ENCODE measurements around the gene ITPKB.
A peak's percentile ranks its signal among the peaks of the same experiment; 100 is the strongest.
"Not testable (repeated sequence)": the region's sequence is repeated elsewhere in the genome, so short reads cannot be mapped to it uniquely, and the experiment has no call there.

Gene ITPKB

GRCh38 chr1:226738995-226739695, at the start of gene ITPKB:
Gene ITPKB, minus strand, starts transcription at chr1:226739282. Its CDS starts 1,824 bp downstream, at chr1:226737458.
- peak; percentile 56 for DNase-seq (ENCODE audit: insufficient read length, low spot score)
- FAIRE-seq = no peak

- FAIRE-seq = no peak
- DNase-seq (ENCODE audit: insufficient read length, low spot score) = no peak
These were observed 48.6 kb upstream of the ITPKB start for GRCh38 chr1:226787638-226788037.

- DNase-seq (ENCODE audit: insufficient read length, low spot score) (no peak), FAIRE-seq (no peak)
These were observed 48.0 kb upstream of the ITPKB start for GRCh38 chr1:226787071-226787470.

GRCh38 chr1:226786550-226786949, 47.5 kb upstream of the ITPKB start:
- DNase-seq (ENCODE audit: insufficient read length, low spot score) (no peak), FAIRE-seq (no peak)

DNA sequence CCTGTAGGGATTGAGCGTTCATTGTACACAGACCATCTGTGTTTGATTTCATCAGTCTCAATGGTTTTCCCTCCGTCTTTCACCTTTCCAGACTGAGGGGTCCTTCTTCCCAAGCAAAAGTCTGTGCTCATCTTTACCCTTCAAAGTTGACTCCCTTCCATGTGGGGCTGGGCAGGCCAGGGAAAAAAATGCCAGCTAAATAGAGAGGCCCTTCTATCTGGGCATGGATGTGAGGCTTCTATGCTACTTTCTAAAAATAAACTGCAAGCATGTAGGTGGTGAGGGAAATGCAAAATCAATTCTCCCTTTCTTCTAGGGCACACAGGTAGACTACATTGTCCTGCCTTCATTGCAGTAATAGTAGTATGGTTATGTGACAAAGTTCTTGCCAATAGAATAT, 46.7 kb upstream of the ITPKB start:
- no peak for DNase-seq (ENCODE audit: insufficient read length, low spot score)
- FAIRE-seq = no peak

DNA sequence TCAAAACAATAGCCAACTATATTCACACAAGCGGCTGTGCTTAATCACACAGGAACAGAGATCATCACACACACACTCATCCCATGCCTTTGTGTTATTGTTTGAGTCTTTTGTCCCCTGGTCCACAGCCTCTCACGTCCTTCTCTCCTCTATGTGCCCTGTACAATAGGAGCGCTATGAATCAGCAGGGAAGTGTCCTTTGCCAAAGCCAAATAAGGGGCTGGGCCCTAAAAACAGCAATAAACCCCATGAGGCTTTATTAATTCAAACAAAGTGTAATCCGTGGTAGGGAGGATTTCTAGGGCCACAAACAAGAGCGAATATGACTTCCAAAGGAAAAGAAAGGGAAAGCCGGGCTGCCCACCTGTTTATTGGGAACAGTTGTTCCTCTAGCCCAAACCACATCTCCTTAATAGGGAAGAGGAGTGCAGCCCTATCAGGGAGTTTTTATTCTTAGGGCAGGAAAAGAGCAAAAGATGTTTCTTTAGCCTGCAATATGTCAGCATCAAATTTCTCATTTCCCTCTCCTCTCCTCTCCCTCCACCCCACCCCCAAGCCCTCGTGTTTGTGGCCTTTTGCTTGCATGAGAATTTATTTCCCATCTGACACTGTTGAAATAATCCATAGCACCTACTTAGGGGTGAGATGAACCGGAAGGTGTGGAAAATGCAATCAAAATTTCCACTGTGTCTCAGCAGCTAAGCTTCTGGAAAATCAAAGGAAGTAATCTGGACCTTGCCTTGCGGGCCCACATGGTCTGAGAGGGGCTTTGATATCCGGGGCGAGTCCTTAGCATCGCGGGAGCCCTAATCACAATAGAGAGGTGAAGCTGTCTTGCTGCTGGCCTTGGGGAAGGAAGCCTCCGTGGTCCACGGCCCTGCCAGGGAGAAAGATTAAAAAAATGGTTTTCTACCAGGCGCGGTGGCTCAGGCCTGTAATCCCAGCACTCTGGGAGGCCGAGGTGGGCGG, 45.3 kb upstream of the ITPKB start:
- FAIRE-seq (no peak), DNase-seq (ENCODE audit: insufficient read length, low spot score) (no peak)

GRCh38 chr1:226782845-226783601, 43.9 kb upstream of the ITPKB start:
- FAIRE-seq (no peak), DNase-seq (ENCODE audit: insufficient read length, low spot score) (no peak)

- DNase-seq (ENCODE audit: insufficient read length, low spot score) (no peak), FAIRE-seq (no peak)
These were observed 43.0 kb upstream of the ITPKB start for GRCh38 chr1:226781937-226782609.

DNA sequence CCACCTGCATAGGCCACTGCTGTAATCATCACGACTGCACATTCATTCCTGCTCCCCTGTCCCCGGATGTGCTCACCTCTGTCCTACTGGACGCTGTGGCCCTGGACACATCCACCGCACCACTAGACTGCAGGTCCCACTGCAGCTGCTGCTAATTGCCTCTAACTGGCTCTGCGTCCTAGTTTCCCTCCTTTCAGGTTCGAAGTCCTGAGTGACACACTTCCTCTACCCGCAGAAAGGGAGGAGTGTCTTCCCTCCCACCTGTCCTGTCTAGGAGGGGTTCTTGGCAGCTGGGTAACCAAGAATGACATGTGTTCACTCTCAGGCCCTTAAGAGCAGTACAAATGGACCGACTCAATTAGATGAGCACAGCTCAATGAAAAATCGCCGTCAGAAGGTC, 40.5 kb upstream of the ITPKB start:
- FAIRE-seq (no peak), DNase-seq (ENCODE audit: insufficient read length, low spot score) (no peak)

DNA sequence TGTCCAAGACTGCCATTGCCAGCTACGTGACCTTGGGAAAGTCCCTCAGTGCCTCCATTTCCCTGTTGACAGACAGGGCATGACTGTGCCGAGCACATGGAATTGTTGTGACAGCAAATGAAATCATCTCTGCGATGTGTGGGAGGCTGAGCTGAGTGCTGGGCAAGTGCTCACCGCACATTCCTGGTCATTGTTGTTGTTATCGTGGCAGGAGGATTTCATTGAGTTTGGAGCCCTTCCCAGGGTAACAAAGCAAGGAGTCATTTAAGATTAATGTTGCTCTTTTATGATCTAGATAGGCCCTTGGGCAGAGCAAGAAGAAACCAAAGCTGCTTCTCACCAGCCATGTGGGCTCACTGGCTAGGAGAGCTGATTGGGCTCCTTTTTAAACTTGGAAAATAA, 39.6 kb upstream of the ITPKB start:
- FAIRE-seq = peak; percentile 96
- peak; percentile 94 for DNase-seq (ENCODE audit: insufficient read length, low spot score)

GRCh38 chr1:226776975-226777374, 37.9 kb upstream of the ITPKB start:
- no peak for FAIRE-seq
- no peak for DNase-seq (ENCODE audit: insufficient read length, low spot score)

GRCh38 chr1:226776066-226776465, 37.0 kb upstream of the ITPKB start:
- FAIRE-seq (no peak), DNase-seq (ENCODE audit: insufficient read length, low spot score) (no peak)

GRCh38 chr1:226772446-226773139, 33.5 kb upstream of the ITPKB start:
- DNase-seq (ENCODE audit: insufficient read length, low spot score) (no peak), FAIRE-seq (no peak)

GRCh38 chr1:226767170-226767569, 28.1 kb upstream of the ITPKB start:
- FAIRE-seq; DNase-seq (ENCODE audit: insufficient read length, low spot score): not testable (repeated sequence)

- no peak for FAIRE-seq
These were observed 27.5 kb upstream of the ITPKB start for GRCh38 chr1:226766565-226766964.

GRCh38 chr1:226764533-226764932, 25.5 kb upstream of the ITPKB start:
- no peak for FAIRE-seq
- no peak for DNase-seq (ENCODE audit: insufficient read length, low spot score)

More at GRCh38 chr1:226766565-226766964, 27.5 kb upstream of the ITPKB start:
- DNase-seq (ENCODE audit: insufficient read length, low spot score) = no peak

- FAIRE-seq = peak; percentile 48
- DNase-seq (ENCODE audit: insufficient read length, low spot score) = peak; percentile 95
These were observed 24.8 kb upstream of the ITPKB start for GRCh38 chr1:226763905-226764264.

GRCh38 chr1:226762988-226763904, 24.2 kb upstream of the ITPKB start:
- no peak for FAIRE-seq
- no peak for DNase-seq (ENCODE audit: insufficient read length, low spot score)

- FAIRE-seq (no peak), DNase-seq (ENCODE audit: insufficient read length, low spot score) (no peak)
These were observed 23.0 kb upstream of the ITPKB start for GRCh38 chr1:226762055-226762454.

Measured in HTR-8/SVneo (cell line).